Left ventricle myocardium inferior (tissue), 1 donor: ENCODE data around the gene CNPPD1. TPM values are rescaled to one million over a fixed set of nuclear protein-coding genes. Genes with fewer than 3 reads are reported as not detected.

ENCODE experiments used
- DNase-seq: peaks from one replicate; pipeline ENCODE4 v3.0.0-alpha.2; 2020
- H3K27ac ChIP-seq: fragments of 200-600 bp; replicated peaks from 2 replicates; pipeline ENCODE4 v1.8.0; 2021
- H3K27me3 ChIP-seq: fragments of 200-600 bp; 2 replicates; pipeline ENCODE4 v1.8.0; 2021; ENCODE audit warnings: low read depth
- H3K36me3 ChIP-seq: fragments of 200-600 bp; 2 replicates; pipeline ENCODE4 v1.8.0; 2021
- H3K4me1 ChIP-seq: fragments of 200-600 bp; 2 replicates; pipeline ENCODE4 v1.8.0; 2021
- H3K4me3 ChIP-seq: fragments of 200-600 bp; 2 replicates; pipeline ENCODE4 v1.8.0; 2021; ENCODE audit warnings: mild to moderate bottlenecking, moderate library complexity
- H3K9me3 ChIP-seq: fragments of 200-600 bp; replicated peaks from 2 replicates; pipeline ENCODE4 v1.8.0; 2021
- CTCF ChIP-seq: fragments of 200-600 bp; IDR thresholded peaks from 2 replicates; pipeline ENCODE4 v1.8.0; 2021; ENCODE audit warnings: antibody characterized with exemption, mild to moderate bottlenecking, borderline replicate concordance
- intact Hi-C: fragments of 100-400 bp; cut with micrococcal nuclease; formaldehyde crosslinking; loops from one replicate; pipeline ENCODE4 v1.11.0; 2022
- total RNA-seq: library from RNA; stranded (reverse); fragmentation: NEBNext Ultra II Directional; extraction: Animal tissue kit (Norgen Biotek cat#: 25700); gene quantifications from one replicate; pipeline ENCODE4 v1.2.1, GENCODE V29; 2021
- donor health status: DM: no; HTN: yes; CAD: no; lungs with severe emphysema.

The CNPPD1 gene
- total RNA-seq, 1 donor from 2014 or later, result 58.1 TPM

- H3K27ac ChIP-seq, result no peak overlapping the region
- no peaks in the 10 kb centered on the region for H3K27me3 ChIP-seq
- H3K4me1 ChIP-seq, result peaks cover 40% of the 10 kb centered on the region
- intact Hi-C loops, result no loop called here
- TF ChIP-seq CTCF, result no peak
- H3K36me3 ChIP-seq, result peaks cover 64% of the 10 kb centered on the region
- no peak for DNase-seq
- no peak overlapping the region for H3K4me3 ChIP-seq
- H3K9me3 ChIP-seq, result no peaks in the 10 kb centered on the region
Measured at GRCh38 chr2:219216535-219216915, 39.8 kb upstream of the CNPPD1 start.

GRCh38 chr2:219215871-219216534 is 39.3 kb upstream of the CNPPD1 start:
- Histone ChIP-seq H3K4me3 (no peak overlapping the region), H3K4me1 (peaks cover 40% of the 10 kb centered on the region), H3K27me3 (no peaks in the 10 kb centered on the region), H3K9me3 (no peaks in the 10 kb centered on the region), H3K27ac (no peak overlapping the region), H3K36me3 (peaks cover 61% of the 10 kb centered on the region)
- intact Hi-C loops, result no loop called here
- DNase-seq, result no peak
- TF ChIP-seq CTCF, result no peak

- H3K27me3 ChIP-seq, result no peaks in the 10 kb centered on the region
- intact Hi-C loops, result no loop called here
- no peak for TF ChIP-seq CTCF
- H3K27ac ChIP-seq, result no peak overlapping the region
- DNase-seq, result no peak
- H3K9me3 ChIP-seq, result no peaks in the 10 kb centered on the region
- peaks cover 32% of the 10 kb centered on the region for H3K4me1 ChIP-seq
- no peak overlapping the region for H3K4me3 ChIP-seq
- H3K36me3 ChIP-seq, result peaks cover 60% of the 10 kb centered on the region
Measured at GRCh38 chr2:219214786-219215185, 38.1 kb upstream of the CNPPD1 start.

GRCh38 chr2:219214141-219214540 is 37.4 kb upstream of the CNPPD1 start:
- intact Hi-C loops, result no loop called here
- Histone ChIP-seq H3K36me3 (peaks cover 62% of the 10 kb centered on the region), H3K27ac (no peak overlapping the region), H3K4me1 (peaks cover 25% of the 10 kb centered on the region), H3K9me3 (no peaks in the 10 kb centered on the region), H3K4me3 (no peak overlapping the region), H3K27me3 (no peaks in the 10 kb centered on the region)
- no peak for TF ChIP-seq CTCF
- DNase-seq, result no peak

- TF ChIP-seq CTCF, result no peak
- DNase-seq, result no peak
- intact Hi-C loops, result no loop called here
- H3K27ac ChIP-seq, result no peak overlapping the region
- no peak overlapping the region for H3K4me3 ChIP-seq
- H3K27me3 ChIP-seq, result no peaks in the 10 kb centered on the region
- peaks cover 68% of the 10 kb centered on the region for H3K36me3 ChIP-seq
- H3K9me3 ChIP-seq, result no peaks in the 10 kb centered on the region
- H3K4me1 ChIP-seq, result peaks cover 25% of the 10 kb centered on the region
Measured at GRCh38 chr2:219213486-219214071, 36.9 kb upstream of the CNPPD1 start.
